ENCODE measurements around the gene ZFYVE27.
"Not testable (repeated sequence)": the region's sequence is repeated elsewhere in the genome, so short reads cannot be mapped to it uniquely, and the experiment has no call there.

Gene ZFYVE27, protein sequence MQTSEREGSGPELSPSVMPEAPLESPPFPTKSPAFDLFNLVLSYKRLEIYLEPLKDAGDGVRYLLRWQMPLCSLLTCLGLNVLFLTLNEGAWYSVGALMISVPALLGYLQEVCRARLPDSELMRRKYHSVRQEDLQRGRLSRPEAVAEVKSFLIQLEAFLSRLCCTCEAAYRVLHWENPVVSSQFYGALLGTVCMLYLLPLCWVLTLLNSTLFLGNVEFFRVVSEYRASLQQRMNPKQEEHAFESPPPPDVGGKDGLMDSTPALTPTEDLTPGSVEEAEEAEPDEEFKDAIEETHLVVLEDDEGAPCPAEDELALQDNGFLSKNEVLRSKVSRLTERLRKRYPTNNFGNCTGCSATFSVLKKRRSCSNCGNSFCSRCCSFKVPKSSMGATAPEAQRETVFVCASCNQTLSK

DNA sequence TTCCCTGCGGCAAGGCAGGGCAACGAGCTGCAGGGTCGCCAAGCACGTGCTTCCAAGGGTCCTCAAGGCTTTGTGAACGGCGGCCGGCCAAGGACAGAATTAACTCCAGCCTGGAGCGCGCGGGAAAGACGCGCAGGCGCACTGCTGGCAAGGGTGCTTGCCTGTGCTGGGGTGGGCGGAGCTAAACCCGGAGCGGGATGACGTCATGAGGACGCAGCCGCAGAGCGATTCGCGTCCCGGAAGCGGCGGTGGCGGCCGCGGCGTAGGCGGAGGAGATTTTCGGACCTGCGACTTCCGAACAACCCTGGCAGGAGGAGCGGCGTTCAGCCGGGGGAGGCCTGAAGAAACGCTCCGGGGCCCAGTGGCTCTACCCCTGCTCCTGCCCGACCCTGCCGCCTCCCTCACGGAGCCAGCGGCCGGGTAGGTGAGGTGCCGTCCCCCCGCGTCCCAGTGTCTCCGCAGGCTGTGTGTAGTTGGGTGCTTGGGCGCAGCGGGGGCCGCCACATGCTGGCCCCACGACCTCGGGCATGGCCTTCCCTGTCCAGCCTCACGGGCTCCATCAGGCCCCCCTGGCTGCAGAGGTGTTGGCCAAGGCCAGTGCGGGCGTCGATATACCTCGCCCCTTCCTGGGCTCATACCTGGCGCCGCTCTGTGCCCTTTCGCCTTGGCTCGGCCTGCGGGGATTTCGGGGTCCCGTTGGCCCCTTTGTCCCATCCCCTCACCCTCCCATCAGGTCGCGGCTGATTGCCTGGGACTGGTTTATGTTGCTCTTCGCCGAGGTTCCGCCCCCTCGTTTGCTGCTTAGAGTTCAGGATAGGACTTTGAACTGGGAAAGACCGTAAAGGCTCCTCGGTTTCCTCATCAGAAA, at the start of gene ZFYVE27:
Gene ZFYVE27, plus strand, starts transcription at position 227 of the 868 bp plus-strand sequence. CDS start 1,350 bp downstream, outside the sequence.
- peak; percentile 99 for DNase-seq

GRCh38 chr10:97687785-97688781, 48.8 kb upstream of the ZFYVE27 start:
- DNase-seq, result no peak

DNA sequence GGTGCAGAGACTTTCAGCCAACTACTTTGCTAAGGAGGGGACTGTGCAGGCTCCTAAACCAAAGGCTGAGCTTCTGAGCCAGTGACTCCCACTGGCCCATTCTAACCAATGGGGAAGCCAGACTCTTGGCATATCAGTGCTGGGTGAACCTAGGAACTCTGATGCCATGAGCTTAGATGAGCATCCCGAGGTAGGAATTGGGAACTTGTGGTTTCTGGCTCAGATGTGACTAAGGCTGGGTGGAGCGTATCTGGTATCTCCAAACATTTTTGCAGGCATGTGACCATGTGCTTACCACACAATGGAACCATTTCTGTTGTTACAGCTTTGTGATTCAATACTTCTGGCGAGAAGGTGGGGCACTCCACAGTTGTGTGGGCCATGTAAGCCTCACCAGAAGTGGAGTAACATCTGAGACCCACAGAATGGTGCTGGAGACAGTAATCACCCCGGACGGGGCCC, 47.3 kb upstream of the ZFYVE27 start:
- DNase-seq, result no peak

GRCh38 chr10:97690133-97690532, 46.8 kb upstream of the ZFYVE27 start:
- DNase-seq, result no peak

DNA sequence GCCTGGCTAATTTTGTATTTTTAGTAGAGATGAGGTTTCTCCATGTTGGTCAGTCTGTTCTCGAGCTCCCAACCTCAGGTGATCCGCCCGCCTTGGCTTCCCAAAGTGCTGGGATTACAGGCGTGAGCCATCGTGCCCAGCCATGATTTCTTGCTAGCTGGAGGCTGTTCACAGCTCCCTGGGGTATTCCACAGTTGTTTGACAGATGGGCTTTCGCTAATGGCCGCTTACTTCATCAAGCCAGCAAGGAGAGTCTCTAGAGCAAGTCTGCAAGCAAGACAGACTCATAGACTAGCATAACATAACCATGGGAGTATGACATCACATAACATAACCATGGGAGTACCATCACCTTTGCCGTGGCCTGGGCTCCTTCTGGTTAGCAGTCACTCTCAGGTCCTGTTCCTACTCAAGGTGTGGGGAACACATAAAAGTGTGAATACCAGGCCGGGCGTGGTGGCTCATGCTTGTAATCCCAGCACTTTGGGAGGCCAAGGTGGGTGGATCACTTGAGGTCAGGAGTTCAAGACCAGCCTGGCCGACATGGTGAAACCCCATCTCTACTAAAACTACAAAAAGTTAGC, 38.8 kb upstream of the ZFYVE27 start:
- not testable (repeated sequence) for DNase-seq

DNA sequence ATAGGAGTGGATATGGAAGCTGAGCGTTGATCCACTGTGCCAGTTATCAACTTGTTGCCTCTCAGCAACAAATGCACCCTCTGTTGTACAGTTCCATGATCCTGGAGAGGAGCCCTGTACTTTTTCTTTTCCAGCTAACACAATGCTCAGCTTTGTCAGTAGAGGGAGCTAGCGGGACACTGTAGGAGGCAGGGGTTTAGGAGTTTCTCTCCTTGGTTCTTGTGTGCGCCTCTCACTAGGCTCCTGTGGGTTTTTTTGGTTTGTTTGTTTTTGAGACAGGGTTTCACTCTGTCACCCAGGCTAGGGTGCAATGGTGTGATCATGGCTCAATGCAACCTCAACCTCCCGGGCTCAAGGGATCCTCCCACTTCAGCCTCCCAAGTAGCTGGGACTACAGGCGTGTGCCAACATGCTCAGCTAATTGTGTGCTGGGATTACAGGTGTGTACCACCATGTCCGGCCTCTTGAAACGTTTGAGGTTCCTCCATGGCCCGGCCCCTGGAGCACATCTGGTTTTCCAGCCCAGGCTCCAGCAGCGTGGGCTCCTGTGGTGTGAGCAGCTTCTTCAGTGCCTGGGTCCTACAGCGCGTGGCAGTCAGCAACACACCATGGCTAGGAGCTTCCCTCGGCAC, 35.4 kb upstream of the ZFYVE27 start:
- DNase-seq, result peak; percentile 54

- DNase-seq, result no peak
Observed at GRCh38 chr10:97703398-97704067, 33.4 kb upstream of the ZFYVE27 start.

DNA sequence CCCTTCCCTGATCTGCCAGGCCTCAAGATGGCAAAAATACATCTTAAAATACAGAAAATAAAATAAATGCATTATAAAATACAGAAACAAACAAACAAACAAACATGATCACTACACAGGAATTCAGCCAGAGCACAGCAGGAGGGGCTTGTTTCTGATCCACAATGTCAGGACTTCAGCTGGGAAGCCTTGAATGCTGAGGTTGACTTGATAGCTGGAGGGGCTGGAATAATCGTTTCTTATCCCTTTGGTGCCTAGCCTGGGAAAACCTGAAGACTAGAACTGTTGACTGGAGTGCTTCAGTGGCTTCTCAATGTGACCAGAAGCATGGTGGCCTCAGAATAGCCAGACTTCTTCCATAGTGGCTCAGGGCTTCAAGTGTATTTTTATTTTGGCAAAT, 32.6 kb upstream of the ZFYVE27 start:
- no peak for DNase-seq

DNA sequence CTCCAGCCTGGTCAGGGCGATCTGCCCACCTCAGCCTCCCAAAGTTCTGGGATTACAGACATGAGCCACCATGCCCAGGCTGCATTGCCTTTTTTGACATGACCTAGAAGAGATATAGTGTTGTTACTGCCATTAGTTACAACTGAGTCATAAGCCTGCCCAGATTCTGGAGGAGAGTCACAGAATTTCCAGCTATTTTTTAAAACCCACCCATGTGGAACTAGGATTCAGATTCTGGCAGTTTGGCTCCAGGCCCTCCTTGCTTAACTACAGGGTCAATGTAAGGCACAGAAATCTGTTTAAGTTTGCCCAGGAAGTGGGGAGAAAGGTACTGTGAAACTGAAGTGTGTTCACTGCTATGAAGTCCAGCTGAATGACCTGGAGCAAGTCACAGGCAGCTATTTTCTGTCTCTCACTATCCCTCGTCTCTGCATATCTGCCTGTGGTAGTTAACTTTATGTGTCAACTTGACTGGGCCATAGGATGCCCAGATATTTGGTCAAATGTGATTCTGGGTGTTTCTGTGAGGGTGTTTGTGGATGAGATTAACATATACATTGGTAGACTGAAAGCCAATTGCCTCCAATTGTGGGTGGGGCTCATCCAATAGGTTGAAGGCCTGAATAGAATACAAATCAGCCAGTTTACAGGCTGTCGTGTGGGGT, 31.8 kb upstream of the ZFYVE27 start:
- DNase-seq, result no peak

DNA sequence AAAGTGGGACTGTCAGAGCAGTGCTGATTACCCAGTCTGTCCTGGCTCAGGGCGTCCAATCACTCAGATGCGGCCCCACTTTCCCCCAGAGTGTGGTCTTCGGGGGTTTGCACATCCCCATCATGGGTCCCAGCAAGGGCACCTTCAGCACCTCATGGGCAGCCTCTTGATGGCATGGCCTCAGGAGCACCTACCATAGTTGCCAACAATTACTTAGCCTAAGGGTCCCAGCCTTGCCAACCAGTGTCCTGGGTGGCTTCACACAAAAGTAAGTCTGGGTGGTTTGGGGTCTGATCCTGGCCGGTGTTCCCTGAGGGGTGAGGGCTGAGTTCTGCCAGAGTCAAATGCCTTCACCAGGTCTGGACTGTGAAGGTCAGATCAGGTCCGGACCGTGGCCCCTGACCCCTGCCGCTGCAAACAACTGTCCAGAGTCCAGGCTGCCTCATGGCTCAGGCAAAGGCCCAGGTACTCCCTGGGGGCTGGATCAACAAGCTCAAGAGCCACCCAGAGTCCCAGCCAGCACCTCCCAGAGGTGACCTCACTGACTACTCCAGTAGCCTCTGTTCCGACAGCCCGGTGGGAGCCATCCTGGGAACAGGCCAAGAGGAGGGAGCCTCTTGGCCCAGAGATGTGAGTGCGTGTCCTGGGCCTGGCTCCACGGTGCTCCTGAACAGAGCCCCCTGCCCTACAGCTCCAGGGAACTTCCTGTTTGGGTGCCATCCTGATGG, 29.6 kb upstream of the ZFYVE27 start:
- DNase-seq, result no peak

DNA sequence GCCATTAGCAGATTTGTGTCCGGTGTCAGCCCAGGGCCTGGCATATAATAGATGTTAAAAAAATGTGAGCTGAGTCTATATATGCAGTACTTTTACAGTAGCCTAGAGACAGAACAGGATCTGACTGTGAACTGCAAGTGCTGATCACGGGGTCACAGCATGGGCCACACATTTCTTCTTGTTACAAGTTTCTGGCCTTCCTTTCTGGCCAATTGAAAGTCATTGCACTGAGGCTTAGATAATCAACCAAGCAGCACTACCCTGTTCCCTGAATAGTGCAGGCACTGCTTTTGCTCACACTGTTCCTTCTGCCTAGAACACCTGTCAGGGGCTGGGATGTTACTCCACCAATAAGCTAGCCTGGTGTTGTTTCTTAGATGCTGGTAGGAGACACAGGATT, 28.8 kb upstream of the ZFYVE27 start:
- no peak for DNase-seq

DNA sequence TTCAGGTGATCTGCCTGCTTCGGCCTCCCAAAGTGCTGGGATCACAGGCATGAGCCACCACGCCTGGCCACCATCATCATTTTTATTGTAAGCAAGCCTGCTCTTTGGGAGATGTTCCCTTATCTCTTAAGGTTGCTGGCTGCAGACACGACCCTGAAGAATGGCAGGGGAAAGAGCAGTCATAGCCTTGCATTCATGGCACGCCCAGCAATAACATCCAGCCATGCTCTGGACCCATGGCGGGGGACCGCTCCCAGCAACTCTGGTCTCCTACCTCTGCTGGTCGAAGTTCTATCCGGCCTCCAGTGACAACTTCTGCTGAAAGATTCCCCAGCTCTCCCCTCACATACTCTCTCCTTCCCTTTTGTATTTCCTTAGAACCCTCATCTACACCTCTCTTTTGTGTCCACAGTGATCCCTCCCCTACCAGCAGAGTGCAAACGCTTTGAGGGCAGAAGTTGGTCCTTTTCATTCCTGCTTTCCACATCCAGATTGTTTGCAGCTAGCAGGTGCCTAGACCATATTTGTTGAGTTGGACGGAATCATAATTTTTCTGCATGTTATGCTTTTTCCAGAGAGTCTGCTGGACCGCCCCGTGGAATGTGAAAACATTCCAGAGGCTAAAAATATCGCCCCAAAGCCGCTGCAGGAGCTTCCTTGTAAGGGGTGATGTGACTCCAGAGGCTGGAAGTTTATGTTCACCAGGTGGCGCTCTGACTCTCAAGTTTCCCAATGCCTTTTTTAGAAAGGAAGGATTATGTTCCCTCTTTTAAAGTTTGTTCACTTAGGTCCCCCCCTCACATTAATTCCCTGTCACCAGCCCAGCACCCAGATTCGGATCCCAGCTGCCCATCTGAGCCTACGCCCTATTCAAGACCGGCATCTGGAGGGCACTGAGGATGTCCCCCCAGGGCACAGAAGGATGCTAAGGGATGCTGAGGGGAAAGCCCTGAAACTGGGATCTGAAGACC, 27.7 kb upstream of the ZFYVE27 start:
- DNase-seq, result peak; percentile 60

- no peak for DNase-seq
Observed at GRCh38 chr10:97711640-97712572, 25.0 kb upstream of the ZFYVE27 start.

GRCh38 chr10:97713339-97713825, 23.5 kb upstream of the ZFYVE27 start, which contains the start of gene MARVELD1:
TSS of gene MARVELD1 (plus strand) at chr10:97713730. CDS start at chr10:97713877, 147 bp downstream.
- peak; percentile 27 for DNase-seq

DNA sequence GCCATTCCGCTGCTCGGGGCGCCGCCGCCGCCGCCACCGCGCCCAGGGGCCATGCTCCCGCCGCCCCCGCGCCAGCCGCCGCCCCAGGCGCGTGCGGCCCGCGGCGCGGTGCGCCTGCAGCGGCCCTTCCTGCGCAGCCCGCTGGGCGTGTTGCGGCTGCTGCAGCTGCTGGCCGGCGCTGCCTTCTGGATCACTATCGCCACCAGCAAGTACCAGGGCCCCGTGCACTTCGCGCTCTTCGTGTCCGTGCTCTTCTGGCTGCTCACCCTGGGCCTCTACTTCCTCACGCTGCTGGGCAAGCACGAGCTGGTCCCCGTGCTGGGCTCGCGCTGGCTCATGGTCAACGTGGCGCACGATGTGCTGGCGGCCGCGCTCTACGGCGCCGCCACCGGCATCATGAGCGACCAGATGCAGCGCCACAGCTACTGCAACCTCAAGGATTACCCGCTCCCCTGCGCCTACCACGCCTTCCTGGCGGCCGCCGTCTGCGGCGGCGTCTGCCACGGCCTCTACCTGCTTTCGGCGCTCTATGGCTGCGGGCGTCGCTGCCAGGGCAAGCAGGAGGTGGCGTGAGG, 23.0 kb upstream of the ZFYVE27 start:
- peak; percentile 64 for DNase-seq

Measured in stimulated activated CD8-positive, alpha-beta memory T cell treated with anti-CD3 and anti-CD28 coated beads, Interleukin-4, amount 100 ng/mL, for 48 hours (primary cell).